ENCODE measurements around the gene MEGF6.

DNA sequence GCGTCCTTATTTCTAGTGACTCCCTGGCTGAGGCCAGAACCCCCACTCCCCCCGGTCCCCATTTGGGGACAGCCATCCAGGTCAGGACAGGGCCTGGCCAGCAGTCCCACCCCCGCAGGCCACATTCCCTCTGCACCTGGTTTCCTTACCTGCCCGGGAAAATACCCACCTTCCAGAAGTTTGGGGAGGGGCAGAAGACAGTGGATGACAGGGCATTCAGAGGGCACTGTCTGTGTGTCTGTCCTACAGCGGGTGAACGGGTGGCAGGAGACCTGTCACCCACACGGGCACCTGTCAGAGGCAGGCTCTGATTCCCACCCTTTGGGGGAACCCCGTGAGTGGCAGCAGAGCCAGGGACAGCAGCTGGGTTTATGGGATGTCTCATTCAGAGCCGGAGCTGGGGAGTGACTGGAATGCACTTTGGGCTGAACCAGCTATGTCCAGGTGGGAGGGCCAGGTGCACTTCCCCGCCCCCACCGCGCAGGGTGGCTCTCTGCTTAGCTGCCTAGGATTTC, 154.8 kb downstream of the MEGF6 start:
- TF ChIP-seq POLR2AphosphoS5 (IDR thresholded peaks at IDR 0.05; ENCODE audit: borderline replicate concordance, low read depth, low read length) (no peak), EZH2 (IDR thresholded peaks at IDR 0.05) (no peak), FOXP2 (optimal IDR thresholded peaks at IDR 0.05; ENCODE audit: control extremely low read depth, extremely low read length, insufficient read depth) (no peak)
